HFFc6 (cell line): ENCODE results near the gene PIK3AP1. TPM values are rescaled to one million over a fixed set of nuclear protein-coding genes. Genes with fewer than 3 reads are reported as not detected.
"Not testable (repeated sequence)": the region's sequence is repeated elsewhere in the genome, so short reads cannot be mapped to it uniquely, and the experiment has no call there.

ENCODE experiments used
- DNase-seq: peaks from one replicate; pipeline ENCODE4 v3.0.0-alpha.2; 2018
- H3K27ac Mint-ChIP-seq: 2 replicates; pipeline ENCODE4 v1.8.0; 2020; ENCODE audit warnings: mild to moderate bottlenecking, mixed read lengths
- H3K27me3 Mint-ChIP-seq: 2 replicates; pipeline ENCODE4 v1.8.0; 2021; ENCODE audit warnings: mild to moderate bottlenecking, moderate library complexity, mixed read lengths; ENCODE audit not compliant: insufficient read depth
- H3K36me3 Mint-ChIP-seq: 2 replicates; pipeline ENCODE4 v1.8.0; 2021; ENCODE audit warnings: low read depth, mixed read lengths
- H3K4me1 Mint-ChIP-seq: 2 replicates; pipeline ENCODE4 v1.8.0; 2020; ENCODE audit warnings: low read depth, mixed read lengths
- H3K4me3 Mint-ChIP-seq: 2 replicates; pipeline ENCODE4 v1.8.0; 2020; ENCODE audit warnings: mild to moderate bottlenecking, moderate library complexity, mixed read lengths
- H3K9me3 Mint-ChIP-seq: 2 replicates; pipeline ENCODE4 v1.8.0; 2020; ENCODE audit warnings: mild to moderate bottlenecking, mixed read lengths
- total RNA-seq, 6 experiments: library from RNA; stranded (reverse); fragmentation: NEBNext Ultra II Directional; extraction: Animal tissue kit (Norgen Biotek cat#: 25700); gene quantifications; 2 replicates in 1 of 6; 3 replicates in 5 of 6; pipeline ENCODE4 v1.2.3, GENCODE V29; 2021
- TF ChIP-seq, protein P1 (sequence below): fragments of 200-600 bp; sonication (generic); IDR thresholded peaks from 2 replicates; pipeline ENCODE4 v1.5.0; 2021; ENCODE audit warnings: antibody characterized with exemption, mild to moderate bottlenecking

PIK3AP1 gene
- total RNA-seq, 6 experiments from 2014 or later: 0.05 TPM; not detected in 3

DNA sequence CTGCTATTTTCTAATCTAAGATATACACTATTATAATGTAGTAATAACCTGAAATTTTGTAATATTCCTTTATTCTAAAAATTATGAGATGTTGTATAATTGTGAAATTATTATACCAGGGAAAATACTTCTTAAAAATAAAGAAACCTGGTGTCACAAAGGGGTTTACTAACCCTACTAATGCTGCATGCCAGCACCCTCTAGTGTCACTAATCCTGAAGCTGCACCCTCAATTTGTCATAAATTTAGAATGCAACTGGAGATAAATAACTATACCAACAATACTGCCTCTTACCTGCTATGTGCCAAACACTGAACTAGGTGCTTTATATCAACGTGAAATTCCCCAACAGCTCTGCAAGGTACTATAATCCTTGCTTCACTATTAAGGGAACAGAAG lies 164.3 kb downstream of the PIK3AP1 start:
- no peaks in the 10 kb centered on the region for H3K9me3 Mint-ChIP-seq
- no peaks in the 10 kb centered on the region for H3K27me3 Mint-ChIP-seq
- H3K36me3 Mint-ChIP-seq: peaks cover 31% of the 10 kb centered on the region

DNA sequence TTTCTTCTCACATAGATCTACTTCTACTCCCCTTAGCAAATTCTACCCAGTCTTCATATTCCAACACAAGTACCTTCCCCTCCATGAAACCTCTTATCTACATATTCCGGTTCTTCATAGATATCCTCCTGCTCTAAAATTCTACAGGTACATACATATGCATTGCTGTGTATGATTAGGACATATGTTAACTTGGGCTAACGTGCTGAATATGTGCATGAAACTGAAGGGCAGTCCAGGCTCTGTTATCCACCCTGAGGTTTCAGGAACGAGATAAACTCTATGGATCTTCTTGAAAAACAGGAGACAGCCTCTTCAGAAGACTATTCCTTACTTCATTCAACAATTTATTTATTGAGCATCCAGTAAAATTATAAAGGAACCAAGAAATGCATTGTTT lies 165.0 kb downstream of the PIK3AP1 start:
- H3K4me1 Mint-ChIP-seq: peaks cover 2% of the 10 kb centered on the region
- H3K27ac Mint-ChIP-seq: no peak overlapping the region
- H3K4me3 Mint-ChIP-seq: no peak overlapping the region
- H3K36me3 Mint-ChIP-seq: peaks cover 25% of the 10 kb centered on the region
- TF ChIP-seq, protein P1, sequence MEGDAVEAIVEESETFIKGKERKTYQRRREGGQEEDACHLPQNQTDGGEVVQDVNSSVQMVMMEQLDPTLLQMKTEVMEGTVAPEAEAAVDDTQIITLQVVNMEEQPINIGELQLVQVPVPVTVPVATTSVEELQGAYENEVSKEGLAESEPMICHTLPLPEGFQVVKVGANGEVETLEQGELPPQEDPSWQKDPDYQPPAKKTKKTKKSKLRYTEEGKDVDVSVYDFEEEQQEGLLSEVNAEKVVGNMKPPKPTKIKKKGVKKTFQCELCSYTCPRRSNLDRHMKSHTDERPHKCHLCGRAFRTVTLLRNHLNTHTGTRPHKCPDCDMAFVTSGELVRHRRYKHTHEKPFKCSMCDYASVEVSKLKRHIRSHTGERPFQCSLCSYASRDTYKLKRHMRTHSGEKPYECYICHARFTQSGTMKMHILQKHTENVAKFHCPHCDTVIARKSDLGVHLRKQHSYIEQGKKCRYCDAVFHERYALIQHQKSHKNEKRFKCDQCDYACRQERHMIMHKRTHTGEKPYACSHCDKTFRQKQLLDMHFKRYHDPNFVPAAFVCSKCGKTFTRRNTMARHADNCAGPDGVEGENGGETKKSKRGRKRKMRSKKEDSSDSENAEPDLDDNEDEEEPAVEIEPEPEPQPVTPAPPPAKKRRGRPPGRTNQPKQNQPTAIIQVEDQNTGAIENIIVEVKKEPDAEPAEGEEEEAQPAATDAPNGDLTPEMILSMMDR: no peak
- H3K9me3 Mint-ChIP-seq: no peaks in the 10 kb centered on the region
- no peaks in the 10 kb centered on the region for H3K27me3 Mint-ChIP-seq
- no peak for DNase-seq

More for the DNA sequence above, 164.3 kb downstream of the PIK3AP1 start:
- Mint-ChIP-seq H3K27ac (no peak overlapping the region), H3K4me3 (no peak overlapping the region), H3K4me1 (peaks cover 8% of the 10 kb centered on the region)
- DNase-seq: peak; percentile 25
- TF ChIP-seq, protein P1: peak; percentile 68

DNA sequence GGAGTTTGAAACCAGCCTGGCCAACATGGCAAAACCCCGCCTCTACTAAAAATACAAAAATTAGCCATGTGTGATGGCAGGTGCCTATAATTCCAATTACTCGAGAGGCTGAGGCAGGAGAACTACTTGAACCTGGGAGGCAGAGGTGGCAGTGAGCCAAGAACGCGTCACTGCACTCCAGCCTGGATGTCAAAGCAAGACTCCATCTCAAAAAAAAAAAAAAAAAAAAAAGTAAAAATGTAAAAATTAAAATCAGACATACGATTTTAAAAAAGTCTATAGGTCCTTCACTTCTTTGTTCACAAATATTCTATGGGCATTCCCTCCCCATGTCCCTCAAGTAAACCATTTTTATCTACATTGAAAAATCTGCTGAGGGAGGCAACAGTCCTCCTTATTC lies 171.7 kb downstream of the PIK3AP1 start:
- Mint-ChIP-seq H3K9me3 (no peaks in the 10 kb centered on the region), H3K4me3 (no peak overlapping the region), H3K36me3 (peaks cover 37% of the 10 kb centered on the region), H3K4me1 (no peaks in the 10 kb centered on the region), H3K27ac (0 out of 2 replicates have a peak overlapping the region, but pooled peaks have one; percentile 23), H3K27me3 (no peaks in the 10 kb centered on the region)
- TF ChIP-seq, protein P1: no peak
- no peak for DNase-seq

DNA sequence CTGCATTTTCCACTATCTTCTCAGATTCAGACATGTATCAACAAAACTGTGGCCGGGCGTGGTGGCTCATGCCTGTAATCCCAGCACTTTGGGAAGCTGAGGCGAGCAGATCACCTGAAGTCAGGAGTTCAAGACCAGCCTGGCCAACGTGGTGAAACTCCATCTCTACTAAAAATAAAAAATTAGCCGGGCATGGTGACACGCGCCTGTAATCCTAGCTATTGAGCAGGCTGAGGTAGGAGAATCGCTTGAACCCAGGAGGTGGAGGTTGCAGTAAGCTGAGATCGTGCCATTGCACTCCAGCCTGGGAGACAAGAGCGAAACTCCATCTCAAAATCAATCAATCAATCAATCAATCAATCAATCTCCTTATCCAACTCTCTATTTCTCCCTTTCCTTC lies 174.8 kb downstream of the PIK3AP1 start:
- not testable (repeated sequence) for H3K4me1 Mint-ChIP-seq, H3K27me3 Mint-ChIP-seq, H3K27ac Mint-ChIP-seq, H3K4me3 Mint-ChIP-seq, H3K9me3 Mint-ChIP-seq, DNase-seq
- H3K36me3 Mint-ChIP-seq: peaks cover 34% of the 10 kb centered on the region

Other genes with a start within 250 kb of the PIK3AP1 start
- gene TLL2, start 206.6 kb downstream of the PIK3AP1 start, total RNA-seq: under 1 TPM; 0.08 to 0.45 (median 0.24) TPM
- gene TM9SF3, start 133.5 kb downstream of the PIK3AP1 start, total RNA-seq: 100 to 1,000 TPM; 195 to 235 (median 208) TPM
- gene LCOR, start 111.8 kb upstream of the PIK3AP1 start, total RNA-seq: 10 to 100 TPM; 26.5 to 32.6 (median 29.3) TPM